Mucosa of rectum (tissue), 2 donors: ENCODE data around the gene GSG1.

Source experiments
- H3K27ac ChIP-seq, 2 donors: one replicate each; pipeline ENCODE4 v1.7.0; 2013; ENCODE audit warnings: inconsistent platforms in 2 of 2, low read depth in 2 of 2, low read length in 2 of 2
- H3K27me3 ChIP-seq, 2 donors: one replicate each; pipeline ENCODE4 v1.7.0; 2013; ENCODE audit warnings: low read length in 2 of 2; ENCODE audit not compliant: control insufficient read depth in 2 of 2, insufficient read depth in 2 of 2
- H3K36me3 ChIP-seq, 2 donors: one replicate each; pipeline ENCODE4 v1.7.0; 2013; ENCODE audit warnings: low read length in 2 of 2; ENCODE audit not compliant: control insufficient read depth in 2 of 2, insufficient read depth in 2 of 2
- H3K4me1 ChIP-seq, 2 donors: one replicate each; pipeline ENCODE4 v1.7.0; 2013; ENCODE audit warnings: low read length in 2 of 2, mild to moderate bottlenecking in 1 of 2; ENCODE audit not compliant: control insufficient read depth in 2 of 2, insufficient read depth in 2 of 2
- H3K4me3 ChIP-seq, 2 donors: one replicate each; pipeline ENCODE4 v1.7.0; 2013; ENCODE audit warnings: low read length in 2 of 2
- H3K9ac ChIP-seq, 2 donors: one replicate each; pipeline ENCODE4 v1.7.0; 2013; ENCODE audit warnings: low read length in 2 of 2, low read depth in 1 of 2, mild to moderate bottlenecking in 1 of 2
- H3K9me3 ChIP-seq, 2 donors: one replicate each; pipeline ENCODE4 v1.7.0; 2013; ENCODE audit warnings: low read length in 2 of 2; ENCODE audit not compliant: control insufficient read depth in 2 of 2
- donor health status: healthy.
- donor health status: Normal muscosa, but diverticular disease.

GSG1 gene

GRCh38 chr12:13103391-13104033, at the start of gene GSG1:
Gene GSG1 (minus strand): TSS chr12:13103667. CDS start chr12:13103512, 155 bp downstream.
- H3K9me3 ChIP-seq, result peaks cover 0 to 2% of the 10 kb centered on the region in 2 donors
- H3K4me3 ChIP-seq, result no peak within 1 kb of the TSS
- peak within 1 kb of the TSS; percentile 78 to 85 for H3K27ac ChIP-seq
- H3K27me3 ChIP-seq, result no peaks in the 10 kb centered on the region
- H3K9ac ChIP-seq, result no peak within 1 kb of the TSS
- no peaks in the 10 kb centered on the region for H3K36me3 ChIP-seq
- peaks cover 18 to 33% of the 10 kb centered on the region in 2 donors for H3K4me1 ChIP-seq

- H3K9me3 ChIP-seq, result no peaks in the 10 kb centered on the region
- no peak overlapping the region for H3K9ac ChIP-seq
- no peak overlapping the region for H3K27ac ChIP-seq
- no peak overlapping the region for H3K4me3 ChIP-seq
- no peaks in the 10 kb centered on the region for H3K36me3 ChIP-seq
- peaks cover 2 to 5% of the 10 kb centered on the region in 2 donors for H3K27me3 ChIP-seq
- H3K4me1 ChIP-seq, result no peaks in the 10 kb centered on the region
These were observed 49.7 kb upstream of the GSG1 start for GRCh38 chr12:13153180-13153579.

- H3K4me1 ChIP-seq, result no peaks in the 10 kb centered on the region
- H3K9me3 ChIP-seq, result no peaks in the 10 kb centered on the region
- H3K36me3 ChIP-seq, result no peaks in the 10 kb centered on the region
- no peak overlapping the region for H3K27ac ChIP-seq
- no peak overlapping the region for H3K4me3 ChIP-seq
- H3K27me3 ChIP-seq, result peaks cover 5 to 6% of the 10 kb centered on the region in 2 donors
- no peak overlapping the region for H3K9ac ChIP-seq
These were observed 49.3 kb upstream of the GSG1 start for GRCh38 chr12:13152756-13153155.

- H3K9me3 ChIP-seq, result no peaks in the 10 kb centered on the region
- H3K9ac ChIP-seq, result no peak overlapping the region
- H3K4me3 ChIP-seq, result no peak overlapping the region
- H3K36me3 ChIP-seq, result no peaks in the 10 kb centered on the region
- no peaks in the 10 kb centered on the region for H3K4me1 ChIP-seq
- no peak overlapping the region for H3K27ac ChIP-seq
- peaks cover 5 to 6% of the 10 kb centered on the region in 2 donors for H3K27me3 ChIP-seq
These were observed 48.8 kb upstream of the GSG1 start for GRCh38 chr12:13152281-13152680.

GRCh38 chr12:13149411-13149810, 45.9 kb upstream of the GSG1 start:
- peaks cover 5 to 9% of the 10 kb centered on the region in 2 donors for H3K27me3 ChIP-seq
- no peak overlapping the region for H3K9ac ChIP-seq
- H3K4me1 ChIP-seq, result no peaks in the 10 kb centered on the region
- no peaks in the 10 kb centered on the region for H3K36me3 ChIP-seq
- no peak overlapping the region for H3K4me3 ChIP-seq
- H3K27ac ChIP-seq, result no peak overlapping the region
- H3K9me3 ChIP-seq, result no peaks in the 10 kb centered on the region

GRCh38 chr12:13148485-13148847, 45.0 kb upstream of the GSG1 start:
- Histone ChIP-seq H3K27me3 (peaks cover 5 to 9% of the 10 kb centered on the region in 2 donors), H3K4me3 (no peak overlapping the region), H3K36me3 (no peaks in the 10 kb centered on the region), H3K27ac (no peak overlapping the region), H3K9ac (no peak overlapping the region), H3K9me3 (no peaks in the 10 kb centered on the region), H3K4me1 (no peaks in the 10 kb centered on the region)

GRCh38 chr12:13147688-13148484, 44.4 kb upstream of the GSG1 start:
- Histone ChIP-seq H3K4me1 (no peaks in the 10 kb centered on the region), H3K27ac (no peak overlapping the region), H3K9me3 (no peaks in the 10 kb centered on the region), H3K36me3 (no peaks in the 10 kb centered on the region), H3K9ac (no peak overlapping the region), H3K27me3 (peaks cover 0 to 9% of the 10 kb centered on the region in 2 donors), H3K4me3 (no peak overlapping the region)

GRCh38 chr12:13146336-13146938, 43.0 kb upstream of the GSG1 start:
- Histone ChIP-seq H3K36me3 (no peaks in the 10 kb centered on the region), H3K9ac (no peak overlapping the region), H3K4me3 (no peak overlapping the region), H3K4me1 (no peaks in the 10 kb centered on the region), H3K9me3 (no peaks in the 10 kb centered on the region), H3K27me3 (peaks cover 0 to 9% of the 10 kb centered on the region in 2 donors), H3K27ac (peak overlapping the region in 1 of 2 donors; percentile 15)

GRCh38 chr12:13144266-13144828, 40.9 kb upstream of the GSG1 start:
- Histone ChIP-seq H3K9ac (no peak overlapping the region), H3K9me3 (no peaks in the 10 kb centered on the region), H3K36me3 (no peaks in the 10 kb centered on the region), H3K4me3 (no peak overlapping the region), H3K27me3 (peaks cover 0 to 9% of the 10 kb centered on the region in 2 donors), H3K27ac (no peak overlapping the region), H3K4me1 (no peaks in the 10 kb centered on the region)

- Histone ChIP-seq H3K4me1 (no peaks in the 10 kb centered on the region), H3K27me3 (peaks cover 0 to 7% of the 10 kb centered on the region in 2 donors), H3K4me3 (no peak overlapping the region), H3K36me3 (no peaks in the 10 kb centered on the region), H3K9ac (no peak overlapping the region), H3K9me3 (no peaks in the 10 kb centered on the region), H3K27ac (no peak overlapping the region)
These were observed 39.3 kb upstream of the GSG1 start for GRCh38 chr12:13142747-13143146.
